Measurements from ENCODE around the gene SPPL2A. TPM values are rescaled to one million over a fixed set of nuclear protein-coding genes. Genes with fewer than 3 reads are reported as not detected.

SPPL2A gene
- total and polyA plus RNA-seq, 9 of the 15 experiments (the other 6 are each of a cell fraction or from before 2014, with no cell fraction given): 9.8 to 66.1 (median 38.0) TPM

GRCh38 chr15:50686469-50687301 lies 78.8 kb downstream of the SPPL2A start, which contains the start of gene TRPM7 (continued):
- TF ChIP-seq, protein P1, sequence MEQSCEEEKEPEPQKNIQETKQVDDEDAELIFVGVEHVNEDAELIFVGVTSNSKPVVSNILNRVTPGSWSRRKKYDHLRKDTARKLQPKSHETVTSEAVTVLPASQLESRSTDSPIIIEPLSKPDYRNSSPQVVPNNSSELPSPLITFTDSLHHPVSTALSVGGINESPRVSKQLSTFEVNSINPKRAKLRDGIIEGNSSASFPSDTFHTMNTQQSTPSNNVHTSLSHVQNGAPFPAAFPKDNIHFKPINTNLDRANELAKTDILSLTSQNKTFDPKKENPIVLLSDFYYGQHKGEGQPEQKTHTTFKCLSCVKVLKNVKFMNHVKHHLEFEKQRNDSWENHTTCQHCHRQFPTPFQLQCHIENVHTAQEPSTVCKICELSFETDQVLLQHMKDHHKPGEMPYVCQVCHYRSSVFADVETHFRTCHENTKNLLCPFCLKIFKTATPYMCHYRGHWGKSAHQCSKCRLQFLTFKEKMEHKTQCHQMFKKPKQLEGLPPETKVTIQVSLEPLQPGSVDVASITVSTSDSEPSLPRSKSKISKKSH (CRISPR knock-in tag; IDR thresholded peaks at IDR 0.05): no peak
- TF ChIP-seq TOE1 (IDR thresholded peaks at IDR 0.05; ENCODE audit: borderline replicate concordance) (peak; percentile 36; the same call in 1 of the 2 replicates), TOE1 (CRISPR knock-in tag; IDR thresholded peaks at IDR 0.05; ENCODE audit: borderline replicate concordance, low read depth) (no peak; the same call in 1 of the 2 replicates), HDGF (IDR thresholded peaks at IDR 0.05) (no peak), CBX1 (IDR thresholded peaks at IDR 0.05; ENCODE audit: low read depth) (no peak; the same call in 1 of the 2 replicates), ZNF644 (tag; IDR thresholded peaks at IDR 0.05; ENCODE audit: low read depth) (peak; percentile 82; the same call in 1 of the 2 replicates), RFX7 (CRISPR knock-in tag; IDR thresholded peaks at IDR 0.05) (no peak), TAF7 (tag; IDR thresholded peaks at IDR 0.05) (peak; percentile 46; the same call in 1 of the 2 replicates), CBFB (CRISPR knock-in tag; IDR thresholded peaks at IDR 0.05) (no peak), FOXP1 (CRISPR knock-in tag; IDR thresholded peaks at IDR 0.05) (peak; percentile 88; the same call in 1 of the 2 replicates), ZKSCAN8 (CRISPR knock-in tag; IDR thresholded peaks at IDR 0.05) (no peak), PHF21A (IDR thresholded peaks at IDR 0.05; ENCODE audit: borderline replicate concordance, low read depth) (no peak), CTBP1 (IDR thresholded peaks at IDR 0.05; ENCODE audit: borderline replicate concordance) (peak; percentile 93), CBX3 (IDR thresholded peaks at IDR 0.05; ENCODE audit: borderline replicate concordance in 1 of 2, low read length in 2 of 2) (peak in 1 of 2 experiments; percentile 60; a peak in 1 of 3 replicates), FOXK2 (conservative IDR thresholded peaks at IDR 0.05 in 1 of 2, IDR thresholded peaks at IDR 0.05 in 1 of 2; ENCODE audit: low read depth in 2 of 2) (peak in 1 of 2 experiments; percentile 33; a peak in 3 of 4 replicates), BCOR (IDR thresholded peaks at IDR 0.05) (peak; percentile 33), ZZZ3 (IDR thresholded peaks at IDR 0.05) (no peak; the same call in 1 of the 2 replicates), ELF2 (CRISPR knock-in tag; IDR thresholded peaks at IDR 0.05) (0 out of 2 replicates have a peak, but pooled peaks have one; percentile 50)
- TF ChIP-seq, protein P2, sequence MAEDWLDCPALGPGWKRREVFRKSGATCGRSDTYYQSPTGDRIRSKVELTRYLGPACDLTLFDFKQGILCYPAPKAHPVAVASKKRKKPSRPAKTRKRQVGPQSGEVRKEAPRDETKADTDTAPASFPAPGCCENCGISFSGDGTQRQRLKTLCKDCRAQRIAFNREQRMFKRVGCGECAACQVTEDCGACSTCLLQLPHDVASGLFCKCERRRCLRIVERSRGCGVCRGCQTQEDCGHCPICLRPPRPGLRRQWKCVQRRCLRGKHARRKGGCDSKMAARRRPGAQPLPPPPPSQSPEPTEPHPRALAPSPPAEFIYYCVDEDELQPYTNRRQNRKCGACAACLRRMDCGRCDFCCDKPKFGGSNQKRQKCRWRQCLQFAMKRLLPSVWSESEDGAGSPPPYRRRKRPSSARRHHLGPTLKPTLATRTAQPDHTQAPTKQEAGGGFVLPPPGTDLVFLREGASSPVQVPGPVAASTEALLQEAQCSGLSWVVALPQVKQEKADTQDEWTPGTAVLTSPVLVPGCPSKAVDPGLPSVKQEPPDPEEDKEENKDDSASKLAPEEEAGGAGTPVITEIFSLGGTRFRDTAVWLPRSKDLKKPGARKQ (CRISPR knock-in tag; IDR thresholded peaks at IDR 0.05): no peak
- TF ChIP-seq, protein P3, sequence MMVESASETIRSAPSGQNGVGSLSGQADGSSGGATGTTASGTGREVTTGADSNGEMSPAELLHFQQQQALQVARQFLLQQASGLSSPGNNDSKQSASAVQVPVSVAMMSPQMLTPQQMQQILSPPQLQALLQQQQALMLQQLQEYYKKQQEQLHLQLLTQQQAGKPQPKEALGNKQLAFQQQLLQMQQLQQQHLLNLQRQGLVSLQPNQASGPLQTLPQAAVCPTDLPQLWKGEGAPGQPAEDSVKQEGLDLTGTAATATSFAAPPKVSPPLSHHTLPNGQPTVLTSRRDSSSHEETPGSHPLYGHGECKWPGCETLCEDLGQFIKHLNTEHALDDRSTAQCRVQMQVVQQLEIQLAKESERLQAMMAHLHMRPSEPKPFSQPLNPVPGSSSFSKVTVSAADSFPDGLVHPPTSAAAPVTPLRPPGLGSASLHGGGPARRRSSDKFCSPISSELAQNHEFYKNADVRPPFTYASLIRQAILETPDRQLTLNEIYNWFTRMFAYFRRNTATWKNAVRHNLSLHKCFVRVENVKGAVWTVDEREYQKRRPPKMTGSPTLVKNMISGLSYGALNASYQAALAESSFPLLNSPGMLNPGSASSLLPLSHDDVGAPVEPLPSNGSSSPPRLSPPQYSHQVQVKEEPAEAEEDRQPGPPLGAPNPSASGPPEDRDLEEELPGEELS (CRISPR knock-in tag; IDR thresholded peaks at IDR 0.05; ENCODE audit: borderline replicate concordance): no peak
- TF ChIP-seq, protein P4, sequence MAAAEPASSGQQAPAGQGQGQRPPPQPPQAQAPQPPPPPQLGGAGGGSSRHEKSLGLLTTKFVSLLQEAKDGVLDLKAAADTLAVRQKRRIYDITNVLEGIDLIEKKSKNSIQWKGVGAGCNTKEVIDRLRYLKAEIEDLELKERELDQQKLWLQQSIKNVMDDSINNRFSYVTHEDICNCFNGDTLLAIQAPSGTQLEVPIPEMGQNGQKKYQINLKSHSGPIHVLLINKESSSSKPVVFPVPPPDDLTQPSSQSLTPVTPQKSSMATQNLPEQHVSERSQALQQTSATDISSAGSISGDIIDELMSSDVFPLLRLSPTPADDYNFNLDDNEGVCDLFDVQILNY (CRISPR knock-in tag; IDR thresholded peaks at IDR 0.05): no peak
